ENCODE results near the gene CCN5.

- TF ChIP-seq CTCF (IDR thresholded peaks at IDR 0.05) (no peak), POLR2A (IDR thresholded peaks at IDR 0.05) (no peak)
These were observed 28.2 kb upstream of the CCN5 start for GRCh38 chr20:44686934-44687333.

Data from ovary (tissue), 3 donors.